ENCODE results near the gene UBE2J2. TPM values are rescaled to one million over a fixed set of nuclear protein-coding genes. Genes with fewer than 3 reads are reported as not detected.

The UBE2J2 gene
- total and polyA plus RNA-seq, 3 donors from 2014 or later, result 133 to 203 (median 139) TPM

- DNase-seq, result peak; percentile 86
- Histone ChIP-seq H3K36me3 (ENCODE audit: low read depth, missing control alignments) (no peaks in the 10 kb centered on the region), H3K27me3 (no peaks in the 10 kb centered on the region), H3K27ac (peak overlapping the region; percentile 25 to 65), H3K4me3 (no peak overlapping the region), H3K9me3 (no peaks in the 10 kb centered on the region), H3K4me1 (peaks cover 39% of the 10 kb centered on the region)
- TF ChIP-seq POLR2A (IDR thresholded peaks at IDR 0.05), result no peak
- no peak for TF ChIP-seq CTCF (IDR thresholded peaks at IDR 0.05)
- 49 to 64% methylated on average over 10 to 29 of the region's 29 CpGs for WGBS, 2 donors
- intact Hi-C loops (cut with DNase I; ENCODE audit: low total_unique reads), result no loop called here
Measured at GRCh38 chr1:1304331-1305299, 31.0 kb upstream of the UBE2J2 start.

GRCh38 chr1:1303736-1304135 is 30.1 kb upstream of the UBE2J2 start:
- no peak for TF ChIP-seq CTCF (IDR thresholded peaks at IDR 0.05)
- no peak for TF ChIP-seq POLR2A (IDR thresholded peaks at IDR 0.05)
- intact Hi-C loops (cut with DNase I; ENCODE audit: low total_unique reads), result no loop called here
- H3K36me3 ChIP-seq (ENCODE audit: low read depth, missing control alignments), result no peaks in the 10 kb centered on the region
- H3K4me3 ChIP-seq, result no peak overlapping the region
- 83% methylated on average over 12 of the region's 13 CpGs; no CpG with 5 or more reads in 1 of the 2 donors for whole genome bisulfite sequencing, 2 donors
- H3K9me3 ChIP-seq, result no peaks in the 10 kb centered on the region
- H3K27ac ChIP-seq, result no peak overlapping the region
- H3K4me1 ChIP-seq, result peaks cover 33% of the 10 kb centered on the region
- H3K27me3 ChIP-seq, result no peaks in the 10 kb centered on the region
- DNase-seq, result no peak

- peaks cover 33% of the 10 kb centered on the region for H3K4me1 ChIP-seq
- H3K27ac ChIP-seq, result no peak overlapping the region
- TF ChIP-seq CTCF (IDR thresholded peaks at IDR 0.05), result no peak
- TF ChIP-seq POLR2A (IDR thresholded peaks at IDR 0.05), result no peak
- no peak for DNase-seq
- no peaks in the 10 kb centered on the region for H3K36me3 ChIP-seq (ENCODE audit: low read depth, missing control alignments)
- intact Hi-C loops (cut with DNase I; ENCODE audit: low total_unique reads), result no loop called here
- H3K27me3 ChIP-seq, result no peaks in the 10 kb centered on the region
- H3K9me3 ChIP-seq, result no peaks in the 10 kb centered on the region
- WGBS, 2 donors, result 85 to 92% methylated on average over 2 to 30 of the region's 31 CpGs
- no peak overlapping the region for H3K4me3 ChIP-seq
Measured at GRCh38 chr1:1302951-1303509, 29.4 kb upstream of the UBE2J2 start.

GRCh38 chr1:1302006-1302430 is 28.4 kb upstream of the UBE2J2 start:
- Histone ChIP-seq H3K27ac (no peak overlapping the region), H3K4me3 (no peak overlapping the region), H3K9me3 (no peaks in the 10 kb centered on the region), H3K27me3 (no peaks in the 10 kb centered on the region), H3K36me3 (ENCODE audit: low read depth, missing control alignments) (no peaks in the 10 kb centered on the region), H3K4me1 (peaks cover 30% of the 10 kb centered on the region)
- intact Hi-C loops (cut with DNase I; ENCODE audit: low total_unique reads), result no loop called here
- WGBS, 2 donors, result 96% methylated on average over 5 to 8 of the region's 9 CpGs
- no peak for DNase-seq
- TF ChIP-seq POLR2A (IDR thresholded peaks at IDR 0.05) (no peak), CTCF (IDR thresholded peaks at IDR 0.05) (peak in 1 of 3 experiments; percentile 24)

All from testis (tissue), 3 donors.